GM12891 (cell line): ENCODE results near the gene FAM163B.
A peak's percentile ranks its signal among the peaks of the same experiment; 100 is the strongest.

Source experiments
- DNase-seq: peaks from one replicate; pipeline ENCODE4 v3.0.0; 2011; ENCODE audit warnings: low spot score; ENCODE audit not compliant: insufficient read length
- FAIRE-seq: peaks from 2 replicates; lab custom pipeline; 2011; peaks lifted over from hg19 to GRCh38; lab: Jason Lieb, UNC
- PAX5 ChIP-seq: IDR thresholded peaks from 2 replicates; pipeline ENCODE4 v1.6.1; 2011; ENCODE audit warnings: low read length, moderate library complexity, mild to moderate bottlenecking; ENCODE audit not compliant: insufficient read depth, severe bottlenecking
- POLR2A ChIP-seq: IDR thresholded peaks from 2 replicates; pipeline ENCODE4 v1.6.1; 2011; ENCODE audit warnings: low read depth, low read length, control low read depth
- POLR2AphosphoS5 ChIP-seq: IDR thresholded peaks from 2 replicates; pipeline ENCODE4 v1.6.1; 2011; ENCODE audit warnings: low read depth, low read length, control low read depth
- POU2F2 ChIP-seq: IDR thresholded peaks from 2 replicates; pipeline ENCODE4 v1.6.1; 2011; ENCODE audit warnings: low read depth, mild to moderate bottlenecking, control low read depth, low read length, moderate library complexity
- SPI1 ChIP-seq: IDR thresholded peaks from 2 replicates; pipeline ENCODE4 v1.6.1; 2011; ENCODE audit warnings: low read depth, low read length, control low read depth
- TAF1 ChIP-seq: IDR thresholded peaks from 2 replicates; pipeline ENCODE4 v1.6.1; 2011; ENCODE audit warnings: low read depth, low read length, control low read depth

FAM163B gene

DNA sequence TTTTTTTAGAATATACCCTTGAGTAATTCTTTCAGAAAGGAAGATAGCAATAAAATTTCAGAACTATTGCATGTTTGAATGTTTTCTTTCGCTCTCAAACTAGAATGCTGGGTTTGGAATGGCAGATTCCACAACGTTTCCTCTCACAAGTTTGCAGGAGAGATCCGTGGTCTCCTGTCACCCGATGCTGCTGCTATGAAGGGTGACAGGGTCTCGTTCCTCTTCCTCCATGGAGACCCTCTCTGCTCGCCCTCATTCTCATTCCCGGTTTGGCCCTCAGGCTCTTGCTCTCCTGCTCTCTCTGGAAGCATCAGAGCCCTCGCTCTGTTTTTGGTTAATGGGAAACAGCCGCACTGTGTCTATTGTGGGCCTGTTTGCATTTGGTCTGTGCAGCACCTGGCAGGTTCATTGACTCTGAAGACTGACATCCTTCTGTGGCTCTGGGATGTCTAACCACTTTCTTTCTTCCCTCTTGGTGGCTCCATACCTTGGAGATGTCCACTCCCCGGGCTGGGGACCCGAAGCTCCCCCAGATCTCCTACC is 12.6 kb upstream of the FAM163B start:
- TF ChIP-seq PAX5 (no peak), POLR2AphosphoS5 (no peak), TAF1 (no peak), SPI1 (no peak), POU2F2 (no peak), POLR2A (no peak)
- DNase-seq = no peak
- no peak for FAIRE-seq

DNA sequence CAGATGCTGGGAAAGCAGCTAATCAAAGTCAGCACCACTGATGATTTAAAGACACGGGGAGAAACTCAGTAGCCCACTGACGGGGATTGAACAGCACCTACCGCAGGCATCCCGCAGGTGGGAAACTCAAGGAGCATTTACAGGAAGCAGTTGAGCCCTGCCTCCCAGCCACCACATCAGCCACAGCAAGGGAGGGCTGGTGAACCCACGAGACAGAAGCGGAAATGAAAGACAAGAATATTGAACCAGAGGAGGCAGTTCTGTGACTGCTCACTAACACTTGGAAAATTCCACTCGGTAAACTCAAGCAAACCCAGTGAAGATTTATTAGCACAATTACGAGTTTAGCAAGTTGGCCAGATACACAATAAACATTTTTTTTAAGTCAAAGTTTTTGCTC is 10.6 kb upstream of the FAM163B start:
- peak; percentile 87 for FAIRE-seq

DNA sequence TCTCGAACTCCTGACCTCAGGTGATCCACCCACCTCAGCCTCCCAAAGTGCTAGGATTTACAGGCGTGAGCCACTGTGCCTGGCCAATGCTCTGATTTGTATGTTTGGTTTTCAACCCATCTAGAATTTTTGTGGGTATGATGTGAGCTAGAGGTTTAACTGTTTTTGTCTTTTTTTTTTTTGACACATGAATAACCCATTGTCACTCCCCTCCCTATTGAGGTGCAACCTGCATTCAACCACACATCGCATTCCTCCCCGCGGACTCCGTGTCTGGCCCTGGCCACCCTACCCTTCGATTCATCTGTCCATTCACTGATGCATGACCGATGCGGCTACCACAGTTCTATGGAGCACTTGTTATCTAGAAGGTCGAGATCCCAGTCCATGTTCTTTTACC is 9.5 kb upstream of the FAM163B start:
- DNase-seq = no peak
- FAIRE-seq = no peak
- no peak for TF ChIP-seq TAF1
- TF ChIP-seq SPI1 = no peak
- TF ChIP-seq POLR2A = no peak
- no peak for TF ChIP-seq POU2F2
- TF ChIP-seq POLR2AphosphoS5 = no peak

More for the DNA sequence above, 10.6 kb upstream of the FAM163B start:
- peak; percentile 56 for DNase-seq
- TF ChIP-seq PAX5 (no peak), POLR2AphosphoS5 (no peak), TAF1 (no peak), SPI1 (peak; percentile 69), POU2F2 (no peak), POLR2A (no peak)

DNA sequence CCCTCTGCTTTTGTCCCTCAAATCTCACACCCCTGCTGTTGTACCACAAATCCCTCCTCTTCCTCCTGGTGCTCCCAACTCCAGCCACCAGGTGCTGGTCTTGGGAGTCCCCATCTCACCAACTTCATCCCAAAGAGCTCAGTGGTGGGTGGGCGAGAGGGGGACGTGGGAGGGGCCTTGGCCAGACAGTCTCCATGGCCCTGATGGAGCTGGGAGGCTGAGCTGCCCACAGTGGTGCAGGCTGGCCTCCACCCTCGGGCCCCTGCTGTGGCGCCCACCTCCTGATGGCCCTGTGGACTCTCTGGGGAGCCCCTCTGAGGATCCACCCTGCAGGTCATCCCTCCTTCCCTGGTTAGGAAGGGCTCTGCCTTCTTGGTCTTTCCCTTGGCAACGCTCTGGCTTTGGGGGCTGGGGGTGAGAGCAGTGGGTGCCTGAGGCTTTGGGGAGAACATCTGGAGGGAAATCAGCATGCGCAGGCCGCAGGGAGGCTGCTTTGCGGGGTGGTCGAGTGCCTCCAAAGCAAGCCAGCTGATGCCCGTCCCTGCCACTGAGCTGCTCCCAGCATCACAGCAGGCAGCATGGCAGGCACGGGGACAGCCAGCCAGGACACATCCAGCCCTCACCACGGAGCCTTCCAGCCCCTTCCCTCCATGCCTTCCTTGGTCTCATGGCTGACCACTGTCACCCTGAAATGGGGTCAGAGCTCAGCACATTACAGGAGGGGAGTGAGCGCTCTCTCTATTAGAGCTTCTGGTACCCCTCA is 7.6 kb upstream of the FAM163B start:
- FAIRE-seq = no peak
- TF ChIP-seq TAF1 = no peak
- TF ChIP-seq POLR2A = no peak
- TF ChIP-seq POLR2AphosphoS5 = no peak
- TF ChIP-seq PAX5 = no peak
- no peak for TF ChIP-seq SPI1
- TF ChIP-seq POU2F2 = no peak

DNA sequence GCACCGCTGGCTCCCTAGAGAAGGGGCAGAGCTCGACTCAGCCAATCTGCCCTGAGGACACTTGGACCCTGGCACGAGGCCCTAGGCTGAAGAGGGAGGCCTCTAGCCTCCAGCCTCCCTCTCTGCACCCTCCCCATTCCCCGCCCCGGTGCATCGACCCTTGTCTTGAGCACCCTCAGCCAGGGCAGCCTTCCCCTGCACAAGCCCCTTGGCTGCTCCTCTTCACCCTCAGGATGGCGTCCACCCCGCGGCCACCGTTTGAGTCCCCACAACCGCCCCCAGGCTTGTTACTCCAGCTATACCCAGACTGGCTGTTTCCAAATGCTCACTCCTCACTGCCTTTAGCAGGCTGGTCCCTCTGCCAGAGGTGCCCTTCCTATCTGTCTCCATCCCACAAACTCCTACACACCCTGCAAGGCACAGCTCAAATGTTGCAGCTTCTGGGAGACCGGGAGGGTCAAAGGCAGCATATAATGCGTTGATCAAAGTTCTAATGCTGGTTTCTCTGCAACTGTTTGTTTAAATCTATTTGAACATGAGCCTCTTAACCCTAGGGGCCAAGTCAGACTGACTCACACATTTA is 6.5 kb upstream of the FAM163B start:
- TF ChIP-seq TAF1 (no peak), POLR2AphosphoS5 (no peak), POLR2A (no peak), PAX5 (no peak), SPI1 (no peak), POU2F2 (no peak)
- FAIRE-seq (no peak), DNase-seq (no peak)

More for the DNA sequence above, 7.6 kb upstream of the FAM163B start:
- DNase-seq = no peak

DNA sequence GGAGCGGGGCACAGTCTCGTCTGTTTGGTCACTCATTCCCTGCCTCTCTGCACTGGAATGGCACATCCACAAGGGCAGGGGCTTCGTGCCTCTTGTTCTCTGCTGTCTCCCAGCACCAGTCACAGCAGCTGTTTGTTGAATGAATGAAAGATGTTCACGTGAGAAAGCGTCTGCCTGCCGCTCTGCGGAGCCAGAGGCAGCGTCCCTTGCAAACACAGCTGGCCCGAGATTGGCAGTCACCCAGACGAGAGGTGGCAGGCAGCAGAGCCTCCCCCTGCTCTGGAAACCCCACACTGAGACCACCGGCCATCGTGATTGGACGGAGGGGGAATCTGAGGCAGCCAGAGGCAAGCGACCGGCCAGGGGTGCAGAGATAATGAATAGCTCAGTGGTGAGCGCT is 6.0 kb upstream of the FAM163B start:
- no peak for TF ChIP-seq POLR2A
- TF ChIP-seq SPI1 = no peak
- no peak for TF ChIP-seq PAX5
- TF ChIP-seq POLR2AphosphoS5 = no peak
- no peak for TF ChIP-seq TAF1
- TF ChIP-seq POU2F2 = no peak
- DNase-seq (no peak), FAIRE-seq (no peak)

DNA sequence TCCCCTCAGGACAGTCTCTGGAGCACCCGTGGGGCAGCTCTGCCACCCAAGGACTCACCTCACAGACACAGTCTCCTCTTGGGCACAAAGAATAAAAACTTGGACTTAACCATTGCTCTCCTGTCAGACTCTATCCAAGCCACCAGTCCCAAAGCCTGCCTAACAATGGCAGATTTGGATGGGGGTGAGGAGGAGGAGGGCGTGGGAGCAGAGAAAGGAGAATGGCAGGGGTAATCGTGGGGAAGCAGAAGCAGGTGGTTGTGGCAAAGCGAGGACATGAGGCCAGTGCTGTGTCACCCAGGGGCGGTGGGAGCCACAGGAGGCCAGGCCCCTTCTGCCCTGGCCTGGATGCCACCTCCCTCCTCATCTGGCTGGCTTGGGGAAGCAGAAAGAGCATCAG is 5.5 kb upstream of the FAM163B start:
- no peak for TF ChIP-seq SPI1
- TF ChIP-seq TAF1 = no peak
- no peak for TF ChIP-seq POU2F2
- no peak for TF ChIP-seq PAX5
- no peak for TF ChIP-seq POLR2A
- no peak for TF ChIP-seq POLR2AphosphoS5
- DNase-seq (no peak), FAIRE-seq (no peak)

DNA sequence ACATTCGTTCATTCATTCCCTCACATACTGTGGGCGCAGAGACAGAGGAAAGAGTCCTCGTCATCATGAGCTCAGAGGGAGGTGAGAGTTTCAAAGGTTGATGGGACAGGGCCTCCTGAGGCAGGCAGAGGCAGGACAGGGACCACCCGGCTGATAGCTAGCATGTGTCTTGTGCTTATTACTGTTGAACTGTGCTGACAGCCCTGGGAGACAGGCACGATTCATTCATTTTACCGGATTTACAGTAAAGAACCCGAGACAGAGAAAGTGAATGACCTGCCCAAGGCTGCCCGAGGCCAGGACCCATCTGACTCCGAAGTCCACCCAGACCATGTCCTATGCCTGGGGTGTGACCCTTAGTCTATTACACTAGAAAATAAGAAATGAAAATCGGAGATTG is 4.9 kb upstream of the FAM163B start:
- FAIRE-seq = no peak
- no peak for DNase-seq
- TF ChIP-seq POLR2AphosphoS5 (no peak), PAX5 (no peak), TAF1 (no peak), POU2F2 (no peak), POLR2A (no peak), SPI1 (no peak)

DNA sequence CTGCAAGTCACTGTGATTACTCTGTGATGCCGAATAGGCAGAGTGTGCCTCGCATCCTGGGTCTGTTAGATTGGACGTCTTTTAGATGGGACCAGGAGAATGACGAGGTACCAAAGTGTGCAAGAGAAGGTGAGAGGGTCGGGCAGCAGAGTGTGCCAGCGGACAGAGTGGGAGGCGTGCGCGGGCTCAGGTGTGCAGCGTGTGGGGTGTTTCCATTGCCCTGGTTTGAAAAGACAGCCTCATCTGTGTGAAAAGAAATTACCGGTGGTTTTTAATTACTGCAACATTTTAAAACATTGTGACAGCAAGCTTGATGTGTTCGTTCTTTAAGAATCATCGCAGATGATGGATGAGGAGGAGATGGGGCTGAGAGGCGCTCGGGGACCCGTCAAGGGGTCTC is 4.2 kb upstream of the FAM163B start:
- FAIRE-seq (no peak), DNase-seq (no peak)
- TF ChIP-seq TAF1 (no peak), PAX5 (no peak), POLR2AphosphoS5 (no peak), SPI1 (no peak), POU2F2 (no peak), POLR2A (no peak)

DNA sequence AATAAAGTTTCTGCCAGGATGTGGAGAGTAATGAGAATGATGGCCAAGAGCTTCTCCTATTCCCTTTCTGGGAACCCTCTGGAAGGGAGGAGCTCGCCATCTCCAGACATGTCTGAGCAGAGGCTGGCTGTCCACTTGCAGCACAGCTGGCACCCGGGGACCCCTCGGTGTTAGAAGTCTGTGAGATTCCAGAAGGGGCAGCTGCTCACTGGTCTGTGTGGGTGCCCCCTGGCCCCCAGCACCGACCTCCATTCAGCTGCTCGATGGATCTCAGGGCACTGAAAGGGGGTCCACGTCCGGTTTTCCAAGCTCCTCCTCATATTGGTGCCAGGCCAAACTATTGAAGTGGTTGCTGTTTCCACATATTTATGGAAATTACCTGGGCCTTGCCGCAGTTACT is 3.6 kb upstream of the FAM163B start:
- no peak for FAIRE-seq
- TF ChIP-seq TAF1 (no peak), POU2F2 (no peak), POLR2AphosphoS5 (no peak)
- no peak for DNase-seq
